AG09309 (cell line): ENCODE measurements around the gene TMCC2.
"Not testable (repeated sequence)": the region's sequence is repeated elsewhere in the genome, so short reads cannot be mapped to it uniquely, and the experiment has no call there.

Experiments used
- DNase-seq: peaks from one replicate; pipeline ENCODE4 v3.0.0-alpha.2; 2010; ENCODE audit warnings: low read depth
- H3K4me3 ChIP-seq: 2 replicates; pipeline ENCODE4 v1.5.1; 2011; ENCODE audit warnings: mild to moderate bottlenecking, low read depth, low read length, moderate library complexity; ENCODE audit not compliant: control insufficient read depth
- CTCF ChIP-seq: IDR thresholded peaks from 2 replicates; pipeline ENCODE4 v1.5.1; 2011; ENCODE audit warnings: mild to moderate bottlenecking, low read depth, low read length, inconsistent platforms; ENCODE audit not compliant: insufficient read depth, control insufficient read depth; ENCODE audit errors: missing control alignments

Gene TMCC2

GRCh38 chr1:205230982-205231381 is 3.2 kb downstream of the TMCC2 start:
- no peak for TF ChIP-seq CTCF
- H3K4me3 ChIP-seq, result no peak overlapping the region
- no peak for DNase-seq

GRCh38 chr1:205232127-205232820 is 4.5 kb downstream of the TMCC2 start:
- no peak for TF ChIP-seq CTCF
- no peak overlapping the region for H3K4me3 ChIP-seq
- no peak for DNase-seq

GRCh38 chr1:205232945-205233397 is 5.2 kb downstream of the TMCC2 start:
- DNase-seq, result no peak
- H3K4me3 ChIP-seq, result no peak overlapping the region

GRCh38 chr1:205233986-205234385 is 6.2 kb downstream of the TMCC2 start:
- not testable (repeated sequence) for DNase-seq

More at GRCh38 chr1:205232945-205233397, 5.2 kb downstream of the TMCC2 start:
- TF ChIP-seq CTCF, result no peak

GRCh38 chr1:205235951-205236350 is 8.2 kb downstream of the TMCC2 start:
- no peak for TF ChIP-seq CTCF
- no peak overlapping the region for H3K4me3 ChIP-seq
- no peak for DNase-seq

More at GRCh38 chr1:205233986-205234385, 6.2 kb downstream of the TMCC2 start:
- not testable (repeated sequence) for H3K4me3 ChIP-seq

GRCh38 chr1:205236526-205236925 is 8.8 kb downstream of the TMCC2 start:
- no peak for TF ChIP-seq CTCF

GRCh38 chr1:205236951-205237475 is 9.3 kb downstream of the TMCC2 start:
- no peak overlapping the region for H3K4me3 ChIP-seq
- no peak for TF ChIP-seq CTCF
- DNase-seq, result no peak

More at GRCh38 chr1:205236526-205236925, 8.8 kb downstream of the TMCC2 start:
- H3K4me3 ChIP-seq, result no peak overlapping the region
- no peak for DNase-seq
